GM18870 (cell line): ENCODE measurements around the gene ARHGAP26.

Experiments used
- ATAC-seq: cut with Tn5 transposase; IDR thresholded peaks from one replicate; pipeline ENCODE4 v1.9.1; 2021; ENCODE audit warnings: moderate library complexity; ENCODE audit not compliant: unreplicated experiment

Gene ARHGAP26

GRCh38 chr5:142896325-142897007 is 126.3 kb downstream of the ARHGAP26 start:
- no peak for ATAC-seq

- no peak for ATAC-seq
These were observed 127.2 kb downstream of the ARHGAP26 start for GRCh38 chr5:142897328-142897727.

GRCh38 chr5:142900927-142901326 is 130.8 kb downstream of the ARHGAP26 start:
- no peak for ATAC-seq

DNA sequence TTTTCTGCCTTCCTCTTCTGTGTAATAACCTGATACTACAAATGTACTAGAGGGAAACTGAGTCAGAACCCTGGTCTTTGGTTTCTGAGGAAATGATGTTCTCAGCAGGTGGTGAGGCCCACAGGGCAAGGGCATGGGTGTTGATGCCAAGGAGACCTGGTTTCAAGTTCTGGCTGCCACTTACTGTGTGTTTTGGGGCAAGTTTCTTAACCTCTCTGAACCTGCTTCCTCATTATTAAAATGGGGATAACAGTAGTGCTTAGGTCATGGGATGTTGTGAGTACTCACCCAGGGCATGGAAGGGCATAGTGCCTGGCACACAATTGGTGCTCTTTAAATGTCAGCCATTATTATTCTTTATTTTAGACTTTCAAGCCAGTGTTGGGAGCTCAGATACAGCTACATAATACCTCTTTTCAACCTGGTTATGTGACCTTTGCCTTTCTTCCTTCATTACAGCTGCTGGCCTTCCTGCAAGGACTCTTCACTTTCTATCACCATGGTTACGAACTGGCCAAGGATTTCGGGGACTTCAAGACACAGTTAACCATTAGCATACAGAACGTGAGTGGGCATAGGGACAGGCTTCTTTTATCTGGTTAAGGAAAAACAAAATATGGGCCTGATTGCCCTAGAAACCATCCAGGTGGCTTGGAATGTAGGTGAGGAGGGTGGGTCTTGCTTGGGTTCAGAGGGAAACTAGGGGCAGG is 131.5 kb downstream of the ARHGAP26 start:
- no peak for ATAC-seq

GRCh38 chr5:142902186-142902965 is 132.2 kb downstream of the ARHGAP26 start:
- ATAC-seq = no peak

DNA sequence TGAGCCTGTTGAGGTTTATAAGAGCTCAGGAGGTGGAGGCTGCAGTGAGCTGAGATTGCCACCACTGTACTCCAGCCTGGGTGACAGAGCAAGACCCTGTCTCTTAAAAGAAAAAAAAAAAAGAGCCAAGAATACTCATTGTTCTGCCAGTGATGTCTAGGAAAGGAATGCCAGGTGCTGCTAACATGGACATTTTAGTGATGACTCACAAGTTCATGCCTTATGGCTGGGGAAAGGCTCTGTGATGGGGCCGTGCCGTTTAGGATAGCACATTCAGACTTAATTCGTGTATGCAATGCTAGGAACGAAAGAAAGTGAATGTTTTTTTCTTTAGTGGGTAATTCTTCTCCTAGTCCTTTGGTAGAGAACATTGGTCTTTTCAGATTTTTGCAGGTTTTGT is 134.2 kb downstream of the ARHGAP26 start:
- no peak for ATAC-seq

- ATAC-seq = no peak
These were observed 135.2 kb downstream of the ARHGAP26 start for GRCh38 chr5:142905348-142905747.

GRCh38 chr5:142906863-142907671 is 136.9 kb downstream of the ARHGAP26 start:
- no peak for ATAC-seq

GRCh38 chr5:142908659-142909058 is 138.5 kb downstream of the ARHGAP26 start:
- ATAC-seq = no peak

DNA sequence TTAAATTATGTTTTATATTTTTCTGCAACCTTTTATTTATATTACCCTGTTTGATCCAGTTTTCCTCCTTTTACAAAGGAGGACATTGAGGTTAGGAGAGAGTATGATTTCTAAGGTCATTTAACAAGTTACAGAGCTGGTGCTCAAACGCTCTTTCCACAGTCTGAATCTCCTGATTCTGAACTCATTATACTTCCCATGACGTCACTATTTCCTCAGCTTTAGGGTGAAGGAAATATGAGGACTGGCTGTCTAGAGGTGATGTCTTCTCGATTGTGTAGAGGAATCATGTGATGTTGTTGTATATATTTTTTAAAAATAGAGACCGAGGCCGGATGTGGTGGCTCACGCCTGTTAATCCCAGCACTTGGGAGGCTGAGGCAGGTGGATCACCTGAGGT is 140.0 kb downstream of the ARHGAP26 start:
- no peak for ATAC-seq

DNA sequence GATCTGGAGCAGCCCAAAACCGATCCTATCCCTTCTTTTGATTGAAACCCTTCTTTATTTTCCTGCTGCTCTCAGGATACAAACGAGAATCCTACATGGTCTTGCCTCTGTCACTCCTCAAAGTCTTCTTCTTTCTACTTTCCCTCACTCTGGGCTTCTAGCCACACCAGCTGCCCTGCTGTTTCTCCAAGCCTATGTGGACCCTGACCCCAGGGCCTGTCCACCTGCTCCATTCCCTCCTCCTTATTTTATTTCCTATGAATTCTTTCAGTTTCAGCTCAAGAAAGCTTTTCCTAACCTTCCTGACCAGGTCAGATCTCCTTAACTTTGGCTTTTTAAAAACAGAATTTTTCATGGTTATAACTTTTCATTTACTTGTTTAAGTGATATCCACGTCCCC is 141.0 kb downstream of the ARHGAP26 start:
- ATAC-seq = no peak

DNA sequence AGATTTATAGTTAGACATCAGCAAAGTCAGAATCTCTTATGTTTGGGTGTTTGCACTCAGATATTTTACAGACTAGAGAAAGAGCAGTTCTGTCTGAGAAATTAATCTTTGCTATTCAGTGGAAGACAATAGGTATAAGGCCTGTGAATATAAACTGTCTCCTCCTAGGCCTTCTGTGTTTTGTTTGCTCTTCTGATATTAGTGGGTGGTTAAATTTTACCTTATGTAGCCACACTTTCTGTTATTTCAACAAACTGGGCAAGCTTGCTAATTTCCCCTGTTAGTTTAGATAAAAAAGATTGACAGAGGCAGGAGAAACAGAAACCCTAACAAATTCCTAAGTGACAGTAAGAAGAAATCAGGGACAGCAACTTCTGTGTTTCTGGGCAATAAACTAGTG is 141.6 kb downstream of the ARHGAP26 start:
- no peak for ATAC-seq

DNA sequence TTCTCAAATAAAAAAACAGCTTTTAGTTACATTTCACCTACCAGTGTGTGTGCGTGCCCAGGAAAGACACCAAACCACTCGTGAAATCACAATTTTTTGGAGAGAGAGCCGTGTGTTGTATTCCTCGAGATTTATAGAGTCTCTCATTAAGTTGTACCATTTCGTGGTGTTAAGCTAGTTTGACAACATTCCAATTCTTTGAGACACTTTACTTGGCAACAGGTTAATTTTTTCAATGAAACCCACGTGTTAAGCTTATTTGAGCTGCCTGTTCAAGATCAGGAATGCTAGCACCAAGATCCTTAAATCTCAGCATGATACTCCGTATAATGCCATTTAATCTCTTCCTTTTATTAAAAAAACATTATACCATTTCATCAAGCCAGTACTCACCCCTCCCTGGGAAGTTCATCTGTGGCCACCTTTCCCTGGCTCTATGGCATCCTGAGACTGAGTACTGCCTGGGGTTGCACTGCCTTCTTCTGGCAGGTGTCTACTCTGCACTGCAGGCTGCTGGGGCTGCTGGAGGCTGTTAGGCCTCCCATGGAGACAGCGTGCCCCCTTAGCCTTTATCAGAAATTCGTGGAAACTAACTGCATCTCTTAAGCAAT is 143.7 kb downstream of the ARHGAP26 start:
- no peak for ATAC-seq

DNA sequence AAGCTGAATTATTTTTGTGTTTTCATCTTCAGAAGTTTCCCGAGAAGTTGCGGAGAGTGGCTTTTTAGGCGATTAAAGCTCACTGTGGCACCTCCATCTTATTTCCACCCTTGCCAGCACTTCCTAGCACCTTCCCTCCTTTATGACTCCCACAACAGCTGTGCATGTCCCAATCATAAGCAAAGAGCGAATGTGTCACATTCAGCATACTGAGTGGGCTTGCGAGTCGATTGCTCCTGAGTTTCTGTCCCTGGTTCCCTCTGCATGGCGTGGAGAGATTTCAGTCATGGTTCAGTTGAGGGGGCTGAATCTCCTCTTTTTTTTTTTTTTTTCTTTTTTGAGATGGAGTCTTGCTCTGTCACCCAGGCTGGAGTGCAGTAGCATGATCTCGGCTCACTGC is 144.9 kb downstream of the ARHGAP26 start:
- no peak for ATAC-seq

- ATAC-seq = peak; percentile 81
These were observed 145.7 kb downstream of the ARHGAP26 start for GRCh38 chr5:142915813-142916424.

- ATAC-seq = no peak
These were observed 148.9 kb downstream of the ARHGAP26 start for GRCh38 chr5:142918959-142919635.

- ATAC-seq = no peak
These were observed 150.9 kb downstream of the ARHGAP26 start for GRCh38 chr5:142920849-142921612.

DNA sequence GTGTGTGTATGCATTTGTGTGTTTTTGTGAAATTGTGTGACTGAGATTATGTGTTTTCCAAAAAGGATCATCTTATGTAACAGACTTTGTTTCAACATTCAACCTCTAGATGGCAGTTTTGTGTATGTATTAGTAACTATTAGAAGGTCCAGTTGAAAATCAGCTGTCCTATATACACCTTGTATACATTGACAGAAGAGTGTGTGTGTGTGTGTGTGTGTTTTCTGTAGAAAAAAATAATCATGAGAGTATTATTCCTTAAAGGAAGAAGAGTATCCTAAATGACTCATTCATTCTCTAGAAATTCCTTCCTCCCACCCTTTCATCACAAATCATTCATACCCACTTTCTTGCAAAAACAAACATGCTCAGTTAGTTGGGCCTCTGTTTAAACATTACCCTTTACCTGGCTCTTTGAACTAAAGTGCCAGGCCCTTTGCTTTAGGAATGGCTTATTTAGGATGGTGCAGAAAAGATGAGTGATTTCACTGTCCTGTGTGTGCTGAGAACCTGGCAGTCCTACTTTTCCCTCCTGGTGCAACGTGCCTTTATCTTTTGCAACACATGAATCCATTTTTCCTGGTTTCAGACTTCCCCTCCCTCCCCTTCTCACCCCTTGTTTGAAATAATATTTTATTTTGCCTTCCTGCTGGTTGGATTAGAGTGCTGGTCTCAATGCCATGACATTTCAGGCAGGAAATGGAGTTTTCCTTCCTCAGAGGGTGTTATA is 152.2 kb downstream of the ARHGAP26 start:
- ATAC-seq = no peak
